Neuronal stem cell (in vitro differentiated cells): ENCODE results near the gene MDK.

Experiments
- DNase-seq: peaks from one replicate; pipeline ENCODE4 v3.0.0-alpha.2; 2013; ENCODE audit warnings: low spot score
- H2AFZ ChIP-seq: one replicate; pipeline ENCODE4 v1.6.1; 2013; ENCODE audit warnings: mild to moderate bottlenecking, low read length, inconsistent platforms
- H2AK5ac ChIP-seq: 2 replicates; pipeline ENCODE4 v1.6.1; 2013; ENCODE audit warnings: low read depth, mild to moderate bottlenecking, inconsistent platforms, low read length, moderate library complexity, mixed read lengths
- H2BK120ac ChIP-seq: 2 replicates; pipeline ENCODE4 v1.6.1; 2013; ENCODE audit warnings: low read depth, mild to moderate bottlenecking, inconsistent platforms, low read length, moderate library complexity, mixed read lengths
- H2BK12ac ChIP-seq: one replicate; pipeline ENCODE4 v1.6.1; 2013; ENCODE audit warnings: low read length, inconsistent platforms
- H2BK15ac ChIP-seq: 2 replicates; pipeline ENCODE4 v1.6.1; 2013; ENCODE audit warnings: mild to moderate bottlenecking, low read length, inconsistent platforms, mixed read lengths
- H2BK5ac ChIP-seq: one replicate; pipeline ENCODE4 v1.6.1; 2013; ENCODE audit warnings: inconsistent platforms, mild to moderate bottlenecking, low read length, moderate library complexity
- H3K14ac ChIP-seq: one replicate; pipeline ENCODE4 v1.6.1; 2013; ENCODE audit warnings: low read length, inconsistent platforms
- H3K18ac ChIP-seq: 2 replicates; pipeline ENCODE4 v1.6.1; 2013; ENCODE audit warnings: low read length, inconsistent platforms
- H3K23ac ChIP-seq: 2 replicates; pipeline ENCODE4 v1.6.1; 2013; ENCODE audit warnings: low read depth, mild to moderate bottlenecking, mixed read lengths, low read length, inconsistent platforms; ENCODE audit not compliant: poor library complexity
- H3K27ac ChIP-seq: replicated peaks from 3 replicates; pipeline ENCODE4 v1.5.1; 2013; ENCODE audit warnings: low read length, inconsistent platforms
- H3K27me3 ChIP-seq, 3 experiments: 2 replicates each; pipeline ENCODE4 v1.6.1; 2013; ENCODE audit warnings: low read length in 3 of 3, mild to moderate bottlenecking in 2 of 3, inconsistent platforms in 1 of 3, low read depth in 1 of 3, mixed read lengths in 1 of 3, moderate library complexity in 1 of 3; ENCODE audit not compliant: control insufficient read depth in 3 of 3, insufficient read depth in 3 of 3
- H3K36me3 ChIP-seq, 2 donors: replicated peaks in 1 of 2; 2 replicates each; pipeline ENCODE4 v1.6.1; 2013; ENCODE audit warnings: low read length in 2 of 2; ENCODE audit not compliant: control insufficient read depth in 2 of 2, insufficient read depth in 2 of 2
- H3K4ac ChIP-seq: 2 replicates; pipeline ENCODE4 v1.6.1; 2013; ENCODE audit warnings: inconsistent platforms, mild to moderate bottlenecking, low read length, moderate library complexity
- H3K4me1 ChIP-seq, 2 donors: 1 replicate in 1 of 2; 2 replicates in 1 of 2; pipeline ENCODE4 v1.6.1; 2013; ENCODE audit warnings: low read length in 2 of 2, low read depth in 1 of 2; ENCODE audit not compliant: control insufficient read depth in 2 of 2, insufficient read depth in 1 of 2
- H3K4me2 ChIP-seq: one replicate; pipeline ENCODE4 v1.6.1; 2013; ENCODE audit warnings: mild to moderate bottlenecking, low read length, inconsistent platforms; ENCODE audit not compliant: insufficient read depth, poor library complexity, severe bottlenecking
- H3K4me3 ChIP-seq, 2 donors: 2 replicates each; pipeline ENCODE4 v1.5.1; 2013; ENCODE audit warnings: low read length in 2 of 2, mild to moderate bottlenecking in 2 of 2, inconsistent platforms in 1 of 2, moderate library complexity in 1 of 2
- H3K79me1 ChIP-seq: one replicate; pipeline ENCODE4 v1.6.1; 2013; ENCODE audit warnings: low read depth, mild to moderate bottlenecking, inconsistent platforms, low read length, moderate library complexity
- H3K9ac ChIP-seq: one replicate; pipeline ENCODE4 v1.6.1; 2013; ENCODE audit warnings: mild to moderate bottlenecking, low read depth, low read length, inconsistent platforms; ENCODE audit not compliant: poor library complexity
- H3K9me3 ChIP-seq, 2 donors: replicated peaks in 1 of 2; 2 replicates each; pipeline versions ENCODE3 to v1.6.1; 2013; ENCODE audit warnings: low read length in 2 of 2, mild to moderate bottlenecking in 2 of 2, inconsistent platforms in 1 of 2, low read depth in 1 of 2, mixed read lengths in 1 of 2, moderate library complexity in 1 of 2; ENCODE audit not compliant: control insufficient read depth in 2 of 2, insufficient read depth in 1 of 2
- H4K8ac ChIP-seq: one replicate; pipeline ENCODE4 v1.6.1; 2013; ENCODE audit warnings: low read depth, mild to moderate bottlenecking, inconsistent platforms, low read length, moderate library complexity
- H4K91ac ChIP-seq: one replicate; pipeline ENCODE4 v1.6.1; 2013; ENCODE audit warnings: low read length, low read depth, mild to moderate bottlenecking, inconsistent platforms; ENCODE audit not compliant: poor library complexity
- WGBS, 2 donors: extraction: QIAGEN DNeasy Blood & Tissue Kit; methylation state at CpG; one replicate each; pipeline ENCODE4 v1.1.7; 2013; ENCODE audit warnings: missing lambda C conversion rate in 2 of 2, mixed read lengths in 1 of 2; ENCODE audit not compliant: insufficient read length in 2 of 2, insufficient replicate concordance in 1 of 2; ENCODE audit errors: extremely low coverage in 2 of 2; 5-methylcytosine and 5-hydroxymethylcytosine counted together

The MDK gene

DNA sequence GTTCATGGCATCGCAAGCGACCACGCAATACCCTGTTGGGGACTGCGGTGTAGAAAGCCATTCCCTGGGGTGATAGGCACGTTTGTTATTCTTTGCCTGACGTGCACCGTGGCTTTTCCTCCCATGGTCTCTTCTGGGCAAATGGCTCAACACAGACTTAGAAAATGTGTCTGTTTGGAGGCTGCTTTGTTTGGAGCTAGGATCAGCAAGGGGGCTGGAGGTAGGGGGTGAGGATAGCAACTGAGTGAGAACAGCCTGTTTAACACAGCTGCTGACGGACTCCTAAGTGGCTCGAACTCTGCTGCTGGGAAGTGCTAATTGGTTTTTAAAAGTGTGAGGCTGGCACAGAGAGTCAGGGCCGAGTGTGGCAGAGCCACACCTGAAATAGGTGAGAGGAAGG is 26.2 kb downstream of the MDK start:
- Histone ChIP-seq H2BK5ac (no peak overlapping the region), H4K8ac (no peak overlapping the region), H3K4me1 (peaks cover 2 to 5% of the 10 kb centered on the region in 2 donors), H2BK120ac (no peak overlapping the region), H3K4me2 (no peak overlapping the region), H3K9me3 (no peaks in the 10 kb centered on the region), H3K36me3 (peaks cover 24 to 70% of the 10 kb centered on the region in 2 donors), H3K4ac (no peak overlapping the region), H4K91ac (no peak overlapping the region), H2AFZ (no peak overlapping the region), H3K18ac (no peak overlapping the region), H3K23ac (no peak overlapping the region), H2BK15ac (no peak overlapping the region), H3K14ac (no peak overlapping the region), H3K79me1 (no peaks in the 10 kb centered on the region), H3K9ac (no peak overlapping the region), H2AK5ac (no peak overlapping the region), H3K27ac (no peak overlapping the region), H3K4me3 (no peak overlapping the region), H2BK12ac (no peak overlapping the region), H3K27me3 (no peaks in the 10 kb centered on the region)
- no CpG with 5 or more reads among the region's 10 CpGs for WGBS, 2 donors
- DNase-seq: no peak

DNA sequence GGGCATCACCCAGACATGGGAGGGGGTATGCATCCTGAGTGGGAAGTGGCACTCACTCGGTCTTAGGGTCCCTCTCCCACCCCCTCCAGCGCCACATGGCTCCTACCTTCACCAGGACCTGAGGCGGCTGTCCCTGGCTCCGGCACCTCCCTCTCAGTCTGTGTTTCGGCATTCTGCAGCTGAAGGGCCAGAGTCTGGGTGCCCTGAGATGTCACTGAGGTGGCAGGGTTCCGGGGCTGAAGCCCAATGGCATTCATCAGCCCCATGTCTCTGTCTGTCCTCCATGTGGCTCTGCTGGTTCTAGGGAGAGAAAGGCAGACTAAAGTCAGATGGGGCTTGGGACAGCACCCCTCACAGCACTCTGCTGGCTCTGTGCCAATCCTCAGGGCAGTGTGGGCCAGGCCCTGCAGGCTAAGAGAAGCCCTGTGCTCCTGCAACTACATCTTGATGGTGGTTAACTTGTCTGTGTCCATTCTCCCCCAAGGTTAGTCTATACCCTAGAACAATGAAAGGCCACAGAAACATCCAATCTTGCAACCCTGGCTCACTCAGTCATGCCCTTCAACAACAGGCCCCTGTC is 27.0 kb downstream of the MDK start:
- Histone ChIP-seq H3K4me3 (no peak overlapping the region), H2BK5ac (peak overlapping the region; percentile 6), H3K9me3 (no peaks in the 10 kb centered on the region), H2BK12ac (no peak overlapping the region), H3K36me3 (peaks cover 21 to 69% of the 10 kb centered on the region in 2 donors), H2AFZ (no peak overlapping the region), H3K4ac (no peak overlapping the region), H3K18ac (no peak overlapping the region), H2AK5ac (no peak overlapping the region), H3K4me2 (no peak overlapping the region), H3K14ac (no peak overlapping the region), H3K79me1 (no peaks in the 10 kb centered on the region), H3K9ac (no peak overlapping the region), H3K27me3 (no peaks in the 10 kb centered on the region), H3K4me1 (peaks cover 0 to 5% of the 10 kb centered on the region in 2 donors), H3K23ac (no peak overlapping the region), H2BK15ac (no peak overlapping the region), H2BK120ac (no peak overlapping the region), H4K91ac (no peak overlapping the region), H3K27ac (no peak overlapping the region), H4K8ac (no peak overlapping the region)
- WGBS, 2 donors: no CpG with 5 or more reads among the region's 6 CpGs
- no peak for DNase-seq

DNA sequence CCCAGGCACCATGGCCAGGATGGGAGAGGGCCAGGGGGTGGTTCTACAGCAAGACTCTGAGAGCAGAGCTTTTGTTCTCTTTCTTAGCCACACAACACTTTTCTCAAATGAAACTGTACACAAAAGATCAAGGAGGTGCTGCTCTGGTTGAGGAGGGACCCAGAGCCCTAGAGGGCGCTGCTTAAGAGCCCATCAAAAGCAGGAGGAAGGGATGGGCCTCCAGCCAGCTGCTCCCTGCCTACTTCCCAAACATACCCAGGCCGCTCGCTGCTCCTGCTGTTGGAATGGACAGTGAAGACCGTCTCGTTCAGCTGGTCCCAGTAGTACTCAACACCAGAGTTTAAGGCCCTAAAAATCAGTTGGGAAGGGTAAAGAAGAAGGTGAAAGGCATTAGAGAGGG is 28.6 kb downstream of the MDK start:
- Histone ChIP-seq H3K27me3 (no peaks in the 10 kb centered on the region), H2BK5ac (no peak overlapping the region), H3K9ac (no peak overlapping the region), H3K4me3 (no peak overlapping the region), H3K14ac (no peak overlapping the region), H4K8ac (no peak overlapping the region), H2BK12ac (peak overlapping the region; percentile 14), H2AK5ac (no peak overlapping the region), H3K27ac (no peak overlapping the region), H3K36me3 (peaks cover 23 to 69% of the 10 kb centered on the region in 2 donors), H2AFZ (no peak overlapping the region), H3K4me2 (no peak overlapping the region), H4K91ac (no peak overlapping the region), H3K4ac (no peak overlapping the region), H3K79me1 (no peaks in the 10 kb centered on the region), H3K4me1 (peaks cover 0 to 7% of the 10 kb centered on the region in 2 donors), H3K18ac (no peak overlapping the region), H3K9me3 (no peaks in the 10 kb centered on the region), H3K23ac (no peak overlapping the region), H2BK120ac (no peak overlapping the region), H2BK15ac (no peak overlapping the region)
- no peak for DNase-seq
- no CpG with 5 or more reads among the region's 5 CpGs for WGBS, 2 donors

DNA sequence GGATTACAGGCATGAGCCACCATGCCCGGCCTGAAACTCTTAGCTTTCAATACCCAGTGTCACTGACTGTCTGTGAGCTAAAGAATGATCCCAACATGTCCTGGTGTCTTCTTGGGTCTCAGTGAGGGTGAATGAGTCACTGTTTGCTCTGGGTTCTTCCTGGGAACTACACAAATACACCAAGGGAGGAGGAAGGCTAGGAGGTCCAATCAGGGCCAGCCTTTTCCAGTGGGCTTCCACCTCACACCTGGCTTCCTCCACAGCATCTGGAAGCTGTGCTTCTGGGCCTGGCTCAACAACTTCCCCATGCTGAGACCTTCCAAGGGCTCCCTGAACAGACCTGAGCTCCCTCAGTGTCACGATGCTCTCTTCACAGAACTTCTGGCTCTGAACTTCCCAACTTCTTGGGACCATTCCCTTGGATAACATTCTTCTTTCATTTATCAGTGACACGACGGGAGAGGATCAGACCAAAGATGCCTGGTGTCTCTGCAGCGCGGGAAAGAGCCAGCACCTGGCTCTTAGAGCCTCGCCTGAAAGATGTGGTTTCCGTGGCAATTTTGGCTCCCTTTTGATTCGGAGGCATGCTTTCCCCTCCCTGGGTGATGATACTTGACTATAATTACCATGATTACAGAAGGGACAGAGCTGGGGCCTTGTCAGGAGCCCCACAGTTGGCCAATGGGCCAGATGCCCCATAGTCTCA is 32.4 kb downstream of the MDK start:
- no peak overlapping the region for H3K18ac ChIP-seq
- H3K4me1 ChIP-seq: peaks cover 6 to 13% of the 10 kb centered on the region in 2 donors
- no peak overlapping the region for H2AK5ac ChIP-seq
- no peak overlapping the region for H3K4me2 ChIP-seq
- no peak overlapping the region for H2BK5ac ChIP-seq
- H3K9me3 ChIP-seq: no peaks in the 10 kb centered on the region
- H2BK12ac ChIP-seq: no peak overlapping the region
- no peak for DNase-seq
- no peak overlapping the region for H4K91ac ChIP-seq
- H3K27ac ChIP-seq: no peak overlapping the region
- no peak overlapping the region for H3K9ac ChIP-seq
- no peak overlapping the region for H4K8ac ChIP-seq
- H2BK15ac ChIP-seq: no peak overlapping the region
- no peak overlapping the region for H3K14ac ChIP-seq
- H3K4ac ChIP-seq: no peak overlapping the region
- H3K79me1 ChIP-seq: no peaks in the 10 kb centered on the region
- H2AFZ ChIP-seq: no peak overlapping the region
- H3K36me3 ChIP-seq: peaks cover 17 to 66% of the 10 kb centered on the region in 2 donors
- H3K27me3 ChIP-seq: no peaks in the 10 kb centered on the region
- no peak overlapping the region for H2BK120ac ChIP-seq
- no CpG with 5 or more reads among the region's 9 CpGs for WGBS, 2 donors
- H3K4me3 ChIP-seq: no peak overlapping the region
- no peak overlapping the region for H3K23ac ChIP-seq
